Progenitor cell of endocrine pancreas (in vitro differentiated cells): ENCODE measurements around the gene L3MBTL4. TPM values are rescaled to one million over a fixed set of nuclear protein-coding genes. Genes with fewer than 3 reads are reported as not detected.

Experiments
- DNase-seq: peaks from one replicate; pipeline ENCODE4 v3.0.0; 2021; ENCODE audit warnings: low spot score; ENCODE audit not compliant: unreplicated experiment
- H3K27ac Mint-ChIP-seq: 2 replicates; pipeline ENCODE4 v1.8.0; 2021; ENCODE audit warnings: mild to moderate bottlenecking, moderate library complexity, mixed read lengths
- H3K27me3 Mint-ChIP-seq: 2 replicates; pipeline ENCODE4 v1.8.0; 2021; ENCODE audit warnings: mixed read lengths
- H3K36me3 Mint-ChIP-seq: 2 replicates; pipeline ENCODE4 v1.8.0; 2022; ENCODE audit warnings: mixed read lengths; ENCODE audit not compliant: insufficient read depth
- H3K4me1 Mint-ChIP-seq: 2 replicates; pipeline ENCODE4 v1.8.0; 2021; ENCODE audit warnings: low read depth, mixed read lengths
- H3K4me3 Mint-ChIP-seq: 2 replicates; pipeline ENCODE4 v1.8.0; 2021; ENCODE audit warnings: low read depth, mild to moderate bottlenecking, moderate library complexity, mixed read lengths
- H3K9me3 Mint-ChIP-seq: 2 replicates; pipeline ENCODE4 v1.8.0; 2021; ENCODE audit warnings: low read depth, mixed read lengths
- CTCF ChIP-seq: fragments of 200-600 bp; sonication (generic); IDR thresholded peaks from one replicate; pipeline ENCODE4 v1.5.0; 2021; ENCODE audit warnings: antibody characterized with exemption, mild to moderate bottlenecking; ENCODE audit not compliant: unreplicated experiment
- total RNA-seq: library from RNA; stranded (reverse); gene quantifications from 2 replicates; pipeline ENCODE4 v1.2.1, GENCODE V29; 2021

The L3MBTL4 gene
- total RNA-seq, 1 donor from 2014 or later = 8.0 TPM

GRCh38 chr18:6327485-6327884 is 87.2 kb downstream of the L3MBTL4 start:
- H3K36me3 Mint-ChIP-seq = peaks cover 2% of the 10 kb centered on the region
- no peaks in the 10 kb centered on the region for H3K4me1 Mint-ChIP-seq
- H3K9me3 Mint-ChIP-seq = peaks cover 15% of the 10 kb centered on the region
- no peaks in the 10 kb centered on the region for H3K27me3 Mint-ChIP-seq
- DNase-seq = no peak
- TF ChIP-seq CTCF = no peak
- H3K27ac Mint-ChIP-seq = no peak overlapping the region
- no peak overlapping the region for H3K4me3 Mint-ChIP-seq

- H3K36me3 Mint-ChIP-seq = peaks cover 2% of the 10 kb centered on the region
Measured at GRCh38 chr18:6326566-6326965, 88.1 kb downstream of the L3MBTL4 start.

GRCh38 chr18:6323319-6323889 is 91.3 kb downstream of the L3MBTL4 start:
- H3K27me3 Mint-ChIP-seq = no peaks in the 10 kb centered on the region
- no peak overlapping the region for H3K27ac Mint-ChIP-seq
- no peak for DNase-seq
- H3K4me1 Mint-ChIP-seq = no peaks in the 10 kb centered on the region
- TF ChIP-seq CTCF = no peak
- H3K9me3 Mint-ChIP-seq = peaks cover 35% of the 10 kb centered on the region
- H3K36me3 Mint-ChIP-seq = peaks cover 8% of the 10 kb centered on the region
- H3K4me3 Mint-ChIP-seq = no peak overlapping the region

More at GRCh38 chr18:6326566-6326965, 88.1 kb downstream of the L3MBTL4 start:
- Mint-ChIP-seq H3K27me3 (no peaks in the 10 kb centered on the region), H3K9me3 (peaks cover 15% of the 10 kb centered on the region), H3K4me3 (no peak overlapping the region), H3K27ac (no peak overlapping the region), H3K4me1 (no peaks in the 10 kb centered on the region)
- TF ChIP-seq CTCF = no peak
- DNase-seq = no peak

- Mint-ChIP-seq H3K27me3 (no peaks in the 10 kb centered on the region), H3K4me3 (no peak overlapping the region), H3K4me1 (peaks cover 5% of the 10 kb centered on the region), H3K9me3 (peaks cover 21% of the 10 kb centered on the region), H3K36me3 (peaks cover 7% of the 10 kb centered on the region), H3K27ac (no peak overlapping the region)
- TF ChIP-seq CTCF = no peak
- no peak for DNase-seq
Measured at GRCh38 chr18:6315517-6316331, 99.0 kb downstream of the L3MBTL4 start.

GRCh38 chr18:6313415-6313814 is 101.3 kb downstream of the L3MBTL4 start:
- no peak overlapping the region for H3K27ac Mint-ChIP-seq
- H3K4me3 Mint-ChIP-seq = no peak overlapping the region
- no peaks in the 10 kb centered on the region for H3K27me3 Mint-ChIP-seq
- H3K36me3 Mint-ChIP-seq = peaks cover 6% of the 10 kb centered on the region
- no peak for TF ChIP-seq CTCF
- peaks cover 5% of the 10 kb centered on the region for H3K4me1 Mint-ChIP-seq
- no peak for DNase-seq
- H3K9me3 Mint-ChIP-seq = peaks cover 10% of the 10 kb centered on the region
